ENCODE measurements around the gene WDR73. TPM values are rescaled to one million over a fixed set of nuclear protein-coding genes. Genes with fewer than 3 reads are reported as not detected.

WDR73 gene
- total RNA-seq, 1 donor from 2014 or later = 46.8 TPM

DNA sequence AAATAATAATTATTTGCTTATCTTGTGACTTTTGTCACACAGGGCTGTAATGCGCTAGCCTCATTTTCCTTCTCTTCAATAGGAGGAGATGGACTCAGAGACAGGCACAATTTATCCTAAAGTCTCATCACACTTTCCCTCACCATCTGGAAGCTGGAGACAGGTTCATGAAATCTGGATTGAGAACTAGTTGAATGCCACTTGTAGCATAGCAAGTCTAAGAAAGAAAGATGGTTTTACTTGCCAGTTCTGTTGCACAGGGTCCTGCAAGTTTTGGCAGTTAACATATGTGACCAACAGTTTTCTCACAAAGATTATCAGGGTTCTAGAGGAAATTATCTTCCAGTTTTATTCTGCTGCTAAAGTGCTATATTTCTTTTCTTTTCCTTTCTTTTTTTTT lies 62.3 kb downstream of the WDR73 start:
- no peak overlapping the region for H3K27ac Mint-ChIP-seq
- peaks cover 7% of the 10 kb centered on the region for H3K27me3 Mint-ChIP-seq (ENCODE audit: insufficient read depth, low read depth)
- DNase-seq (ENCODE audit: low spot score) = no peak
- Histone ChIP-seq H3K4me2 (no peak overlapping the region), H4K20me1 (ENCODE audit: low read depth) (no peaks in the 10 kb centered on the region), H3K27me3 (peaks cover 23% of the 10 kb centered on the region), H3K9me3 (ENCODE audit: low read depth) (no peaks in the 10 kb centered on the region), H3K9ac (no peak overlapping the region), H3K36me3 (no peaks in the 10 kb centered on the region), H3K79me2 (ENCODE audit: low read depth) (no peaks in the 10 kb centered on the region), H3K27ac (no peak overlapping the region), H2AFZ (replicated peaks) (no peak overlapping the region), H3K4me1 (no peaks in the 10 kb centered on the region), H3K4me3 (no peak overlapping the region), H3F3A (ENCODE audit: low read depth) (no peaks in the 10 kb centered on the region)
- H3K4me1 Mint-ChIP-seq = peaks cover 9% of the 10 kb centered on the region
- peaks cover 8% of the 10 kb centered on the region for H3K9me3 Mint-ChIP-seq
- no peak overlapping the region for H3K4me3 Mint-ChIP-seq
- TF ChIP-seq EZH2 (IDR thresholded peaks at IDR 0.05) = no peak
- TF ChIP-seq EZH2phosphoT487 (IDR thresholded peaks at IDR 0.05) = no peak
- TF ChIP-seq, protein P1, sequence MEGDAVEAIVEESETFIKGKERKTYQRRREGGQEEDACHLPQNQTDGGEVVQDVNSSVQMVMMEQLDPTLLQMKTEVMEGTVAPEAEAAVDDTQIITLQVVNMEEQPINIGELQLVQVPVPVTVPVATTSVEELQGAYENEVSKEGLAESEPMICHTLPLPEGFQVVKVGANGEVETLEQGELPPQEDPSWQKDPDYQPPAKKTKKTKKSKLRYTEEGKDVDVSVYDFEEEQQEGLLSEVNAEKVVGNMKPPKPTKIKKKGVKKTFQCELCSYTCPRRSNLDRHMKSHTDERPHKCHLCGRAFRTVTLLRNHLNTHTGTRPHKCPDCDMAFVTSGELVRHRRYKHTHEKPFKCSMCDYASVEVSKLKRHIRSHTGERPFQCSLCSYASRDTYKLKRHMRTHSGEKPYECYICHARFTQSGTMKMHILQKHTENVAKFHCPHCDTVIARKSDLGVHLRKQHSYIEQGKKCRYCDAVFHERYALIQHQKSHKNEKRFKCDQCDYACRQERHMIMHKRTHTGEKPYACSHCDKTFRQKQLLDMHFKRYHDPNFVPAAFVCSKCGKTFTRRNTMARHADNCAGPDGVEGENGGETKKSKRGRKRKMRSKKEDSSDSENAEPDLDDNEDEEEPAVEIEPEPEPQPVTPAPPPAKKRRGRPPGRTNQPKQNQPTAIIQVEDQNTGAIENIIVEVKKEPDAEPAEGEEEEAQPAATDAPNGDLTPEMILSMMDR (IDR thresholded peaks at IDR 0.05) = no peak
- H3K36me3 Mint-ChIP-seq = no peaks in the 10 kb centered on the region

DNA sequence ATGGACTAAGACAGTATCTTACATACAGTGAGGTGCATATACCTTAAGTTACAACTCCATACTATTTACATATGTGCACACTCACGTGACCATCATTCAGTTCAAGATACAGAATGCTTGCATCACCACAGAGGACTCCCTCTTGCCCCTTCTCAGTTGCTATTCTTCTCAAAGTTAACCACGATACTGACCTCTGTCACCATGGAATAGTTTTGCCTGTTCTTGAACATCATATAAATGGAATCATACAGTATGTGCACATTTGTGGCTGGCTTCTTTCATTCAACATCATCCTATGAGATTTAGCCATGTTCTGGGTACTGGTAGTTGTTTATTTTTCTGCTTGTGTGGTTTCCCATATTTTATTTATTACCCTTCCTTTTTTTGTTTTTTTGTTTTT lies 63.7 kb downstream of the WDR73 start:
- DNase-seq (ENCODE audit: low spot score) = no peak
- H3K4me3 ChIP-seq = no peak overlapping the region
- Mint-ChIP-seq H3K4me1 (peaks cover 19% of the 10 kb centered on the region), H3K9me3 (peaks cover 8% of the 10 kb centered on the region), H3K27me3 (ENCODE audit: insufficient read depth, low read depth) (peaks cover 7% of the 10 kb centered on the region), H3K36me3 (no peaks in the 10 kb centered on the region), H3K4me3 (no peak overlapping the region), H3K27ac (no peak overlapping the region)
- H3K36me3 ChIP-seq = no peaks in the 10 kb centered on the region
- no peak overlapping the region for H3K4me2 ChIP-seq
- no peak overlapping the region for H2AFZ ChIP-seq (replicated peaks)
- H3K4me1 ChIP-seq = no peaks in the 10 kb centered on the region
- TF ChIP-seq, protein P1 (IDR thresholded peaks at IDR 0.05) = no peak
- TF ChIP-seq EZH2phosphoT487 (IDR thresholded peaks at IDR 0.05) (no peak), EZH2 (IDR thresholded peaks at IDR 0.05) (no peak)
- H3K9me3 ChIP-seq (ENCODE audit: low read depth) = no peaks in the 10 kb centered on the region
- no peak overlapping the region for H3K9ac ChIP-seq
- no peak overlapping the region for H3K27ac ChIP-seq
- no peaks in the 10 kb centered on the region for H4K20me1 ChIP-seq (ENCODE audit: low read depth)
- H3F3A ChIP-seq (ENCODE audit: low read depth) = no peaks in the 10 kb centered on the region
- H3K27me3 ChIP-seq = peaks cover 23% of the 10 kb centered on the region
- no peaks in the 10 kb centered on the region for H3K79me2 ChIP-seq (ENCODE audit: low read depth)

Other genes starting within 250 kb of the WDR73 start
- 6.7 and 14.2 TPM in 2 replicates for gene ZSCAN2, start 53.3 kb downstream of the WDR73 start, total RNA-seq (ENCODE audit: low replicate concordance)
- 0.24 and 3.7 TPM in 2 replicates for gene NMB, start 3.9 kb upstream of the WDR73 start, total RNA-seq (ENCODE audit: low replicate concordance)
- gene SEC11A, start 61.9 kb upstream of the WDR73 start, total RNA-seq (ENCODE audit: low replicate concordance) = 402 and 589 TPM in 2 replicates
- gene ZNF592, start 94.3 kb upstream of the WDR73 start, total RNA-seq (ENCODE audit: low replicate concordance) = 5.8 and 10.3 TPM in 2 replicates
- gene ALPK3, start 163.1 kb upstream of the WDR73 start, total RNA-seq (ENCODE audit: low replicate concordance) = 5.4 and 9.5 TPM in 2 replicates
- not detected in 2 replicates for gene SLC28A1, start 230.4 kb upstream of the WDR73 start, total RNA-seq (ENCODE audit: low replicate concordance)